GM06990 (cell line): ENCODE data around the gene BIN1.

ENCODE experiments used
- DNase-seq: peaks from one replicate; pipeline ENCODE4 v3.0.0-alpha.2; 2011; ENCODE audit not compliant: insufficient read length; ENCODE audit errors: extremely low read depth
- H3K27me3 ChIP-seq: replicated peaks from 2 replicates; pipeline ENCODE4 v1.6.0; 2011; ENCODE audit warnings: low read length; ENCODE audit not compliant: control insufficient read depth, insufficient read depth
- H3K36me3 ChIP-seq: 2 replicates; pipeline ENCODE4 v1.5.1; 2011; ENCODE audit warnings: low read length; ENCODE audit not compliant: control insufficient read depth, insufficient read depth
- H3K4me3 ChIP-seq: replicated peaks from 2 replicates; pipeline ENCODE4 v1.5.1; 2011; ENCODE audit warnings: low read depth, mild to moderate bottlenecking, control low read depth, low read length
- TF ChIP-seq, protein P1 (sequence below): IDR thresholded peaks from 2 replicates; pipeline ENCODE4 v1.5.1; 2011; ENCODE audit warnings: low read length, control low read depth, mild to moderate bottlenecking, inconsistent platforms; ENCODE audit not compliant: insufficient read depth, poor library complexity, severe bottlenecking

The BIN1 gene

DNA sequence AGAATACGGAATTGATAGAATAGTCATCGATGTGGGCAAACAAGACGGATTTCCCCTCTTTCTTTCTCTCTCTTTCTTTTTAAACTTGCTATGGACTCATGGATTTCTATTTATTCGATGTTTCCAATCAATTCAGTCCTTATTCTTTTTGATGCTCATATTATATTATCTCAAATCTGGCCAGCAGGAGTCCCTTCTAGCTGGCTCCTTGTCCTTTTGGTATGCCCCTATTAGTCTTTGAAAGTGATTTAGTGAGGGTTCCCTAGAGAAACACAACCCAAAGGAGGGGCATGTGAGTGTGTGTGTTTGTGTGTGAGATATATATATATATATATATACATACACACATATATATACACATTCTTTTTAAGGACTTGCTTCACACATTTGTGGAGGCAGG is 23.5 kb upstream of the BIN1 start:
- Histone ChIP-seq H3K27me3 (no peaks in the 10 kb centered on the region; the same call in 1 of the 2 replicates), H3K4me3 (no peak overlapping the region), H3K36me3 (no peaks in the 10 kb centered on the region)
- TF ChIP-seq, protein P1, sequence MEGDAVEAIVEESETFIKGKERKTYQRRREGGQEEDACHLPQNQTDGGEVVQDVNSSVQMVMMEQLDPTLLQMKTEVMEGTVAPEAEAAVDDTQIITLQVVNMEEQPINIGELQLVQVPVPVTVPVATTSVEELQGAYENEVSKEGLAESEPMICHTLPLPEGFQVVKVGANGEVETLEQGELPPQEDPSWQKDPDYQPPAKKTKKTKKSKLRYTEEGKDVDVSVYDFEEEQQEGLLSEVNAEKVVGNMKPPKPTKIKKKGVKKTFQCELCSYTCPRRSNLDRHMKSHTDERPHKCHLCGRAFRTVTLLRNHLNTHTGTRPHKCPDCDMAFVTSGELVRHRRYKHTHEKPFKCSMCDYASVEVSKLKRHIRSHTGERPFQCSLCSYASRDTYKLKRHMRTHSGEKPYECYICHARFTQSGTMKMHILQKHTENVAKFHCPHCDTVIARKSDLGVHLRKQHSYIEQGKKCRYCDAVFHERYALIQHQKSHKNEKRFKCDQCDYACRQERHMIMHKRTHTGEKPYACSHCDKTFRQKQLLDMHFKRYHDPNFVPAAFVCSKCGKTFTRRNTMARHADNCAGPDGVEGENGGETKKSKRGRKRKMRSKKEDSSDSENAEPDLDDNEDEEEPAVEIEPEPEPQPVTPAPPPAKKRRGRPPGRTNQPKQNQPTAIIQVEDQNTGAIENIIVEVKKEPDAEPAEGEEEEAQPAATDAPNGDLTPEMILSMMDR, result no peak
- no peak for DNase-seq

DNA sequence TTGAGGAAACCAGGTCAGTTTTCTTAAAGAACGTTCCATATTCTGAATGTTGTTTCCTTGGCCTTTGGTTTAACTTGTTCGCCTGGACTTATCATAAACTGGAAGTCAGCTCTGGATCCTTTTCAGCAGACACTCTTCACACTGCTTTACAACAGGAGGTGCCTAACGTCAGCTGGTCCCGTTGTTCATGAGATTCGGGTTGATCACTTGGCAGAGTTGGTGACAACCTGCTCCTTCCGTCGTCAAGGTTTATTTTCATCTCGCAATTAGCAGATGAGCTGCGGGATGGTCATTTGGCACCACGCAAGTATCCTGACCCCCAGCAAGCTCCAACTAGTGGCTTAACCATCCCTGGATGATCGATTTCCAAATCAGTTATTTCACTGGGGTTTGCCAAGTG is 23.0 kb upstream of the BIN1 start:
- TF ChIP-seq, protein P1, result no peak
- H3K4me3 ChIP-seq, result no peak overlapping the region

DNA sequence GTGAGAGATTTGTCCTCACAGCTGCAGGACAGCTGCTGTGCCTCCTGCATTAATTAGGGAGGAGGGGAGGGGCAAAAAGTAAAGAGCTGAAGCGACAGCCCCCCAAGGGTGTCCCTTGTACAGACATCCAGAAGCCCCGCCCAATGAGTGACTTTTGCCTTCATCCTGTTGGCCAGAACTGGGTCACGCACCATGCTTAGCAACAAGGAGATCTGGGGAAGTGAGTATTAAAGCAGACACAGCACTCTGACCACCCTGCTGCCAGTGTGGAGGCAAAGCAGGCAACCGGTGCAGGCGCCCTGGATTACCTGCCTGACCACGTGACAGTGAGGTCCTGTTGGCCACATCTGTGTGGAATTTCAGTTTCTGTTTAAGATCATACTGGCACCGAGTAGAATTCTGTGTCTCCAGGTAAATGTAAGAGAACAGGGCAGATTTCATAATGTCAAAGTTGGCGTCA is 21.5 kb upstream of the BIN1 start:
- DNase-seq, result peak; percentile 62
- Histone ChIP-seq H3K36me3 (no peaks in the 10 kb centered on the region), H3K4me3 (peak overlapping the region; percentile 44), H3K27me3 (no peaks in the 10 kb centered on the region; the same call in 1 of the 2 replicates)
- TF ChIP-seq, protein P1, result no peak

More for the DNA sequence above, 23.0 kb upstream of the BIN1 start:
- no peaks in the 10 kb centered on the region for H3K36me3 ChIP-seq
- H3K27me3 ChIP-seq, result no peaks in the 10 kb centered on the region; the same call in 1 of the 2 replicates
- DNase-seq, result no peak

DNA sequence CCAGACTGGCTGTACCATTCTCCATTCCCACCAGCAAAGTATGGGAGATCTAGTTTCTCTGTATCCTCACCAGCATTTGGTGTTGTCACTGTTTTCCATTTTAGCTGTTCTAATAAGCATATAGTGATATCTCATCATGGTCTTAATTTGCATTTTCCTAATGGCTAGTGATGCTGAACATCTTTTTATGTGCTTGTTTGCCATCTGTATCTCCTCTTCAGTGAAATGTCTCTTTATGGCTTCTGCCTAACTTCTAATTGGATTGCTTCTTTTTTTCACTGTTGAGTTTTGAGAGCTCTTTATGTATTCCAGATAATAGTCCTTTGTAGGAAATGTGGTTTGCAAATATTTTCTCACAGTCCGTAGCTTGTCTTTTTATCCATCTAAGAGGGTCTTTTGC is 18.9 kb upstream of the BIN1 start:
- Histone ChIP-seq H3K4me3 (no peak overlapping the region), H3K27me3 (no peaks in the 10 kb centered on the region), H3K36me3 (no peaks in the 10 kb centered on the region)
- no peak for DNase-seq
- TF ChIP-seq, protein P1, result no peak

DNA sequence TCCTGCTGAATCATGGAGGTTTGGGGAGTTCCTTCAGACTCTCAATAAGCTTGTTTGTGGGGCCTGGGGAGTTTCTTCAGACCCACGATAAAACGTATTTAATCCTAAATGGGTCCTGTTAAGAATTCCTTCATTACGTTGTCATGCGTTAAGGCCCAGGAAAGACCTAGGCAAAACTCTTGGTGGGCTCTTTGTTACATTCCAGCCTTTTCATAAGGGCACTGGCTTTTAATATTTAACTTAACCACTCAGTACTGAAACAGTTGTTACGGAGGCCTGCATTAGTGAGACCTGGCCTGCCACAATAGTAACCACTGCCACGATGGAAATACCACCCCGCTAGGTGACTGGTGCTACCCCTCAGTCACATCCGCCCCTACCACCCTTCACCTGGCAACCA is 17.5 kb upstream of the BIN1 start:
- no peak for DNase-seq
- Histone ChIP-seq H3K36me3 (no peaks in the 10 kb centered on the region), H3K4me3 (no peak overlapping the region), H3K27me3 (no peaks in the 10 kb centered on the region)
- TF ChIP-seq, protein P1, result no peak
